RKO (cell line): ENCODE data around the gene OR10A7.
"Not testable (repeated sequence)": the region's sequence is repeated elsewhere in the genome, so short reads cannot be mapped to it uniquely, and the experiment has no call there.

ENCODE experiments used
- DNase-seq: peaks from one replicate; pipeline ENCODE4 v3.0.0-alpha.2; 2016; ENCODE audit warnings: low spot score

OR10A7 gene, protein sequence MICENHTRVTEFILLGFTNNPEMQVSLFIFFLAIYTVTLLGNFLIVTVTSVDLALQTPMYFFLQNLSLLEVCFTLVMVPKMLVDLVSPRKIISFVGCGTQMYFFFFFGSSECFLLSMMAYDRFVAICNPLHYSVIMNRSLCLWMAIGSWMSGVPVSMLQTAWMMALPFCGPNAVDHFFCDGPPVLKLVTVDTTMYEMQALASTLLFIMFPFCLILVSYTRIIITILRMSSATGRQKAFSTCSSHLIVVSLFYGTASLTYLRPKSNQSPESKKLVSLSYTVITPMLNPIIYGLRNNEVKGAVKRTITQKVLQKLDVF

DNA sequence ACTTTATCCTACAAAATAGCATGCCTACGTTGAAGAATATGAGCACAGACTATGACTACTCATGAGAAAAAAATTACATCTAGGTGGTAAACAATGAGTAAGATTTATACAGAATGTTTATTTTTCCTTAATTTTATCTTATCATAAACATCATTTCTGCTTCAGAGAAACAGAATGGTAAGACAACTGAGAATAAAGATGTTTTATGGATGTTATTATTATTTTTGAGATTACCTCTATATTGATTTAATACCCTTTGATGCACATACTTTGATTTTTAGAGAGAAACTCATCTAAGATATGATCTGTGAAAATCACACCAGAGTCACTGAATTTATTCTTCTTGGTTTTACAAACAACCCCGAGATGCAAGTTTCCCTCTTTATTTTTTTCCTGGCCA lies at the start of gene OR10A7:
OR10A7 (plus strand) TSS at position 301 of the 400 bp plus-strand sequence; CDS start at position 301, 0 bp downstream.
- DNase-seq: no peak

DNA sequence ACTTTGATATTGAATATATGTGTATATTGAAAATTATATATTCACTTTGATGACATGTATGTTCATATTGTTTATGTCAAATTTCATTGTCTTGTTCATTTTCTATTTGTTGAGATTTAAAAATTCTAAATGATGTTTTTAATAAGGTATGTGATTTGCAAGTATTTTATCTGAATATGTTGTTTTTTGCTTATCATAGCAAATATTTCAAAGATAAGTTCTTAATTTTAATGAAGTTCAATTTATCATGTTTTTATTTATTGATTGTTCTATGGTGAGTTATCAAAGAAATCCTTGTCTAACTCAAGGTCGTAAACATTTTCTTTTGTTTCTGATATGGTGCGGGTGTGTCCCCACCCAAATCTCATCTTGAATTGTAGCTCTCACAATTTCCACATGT lies 49.4 kb upstream of the OR10A7 start:
- DNase-seq: no peak

DNA sequence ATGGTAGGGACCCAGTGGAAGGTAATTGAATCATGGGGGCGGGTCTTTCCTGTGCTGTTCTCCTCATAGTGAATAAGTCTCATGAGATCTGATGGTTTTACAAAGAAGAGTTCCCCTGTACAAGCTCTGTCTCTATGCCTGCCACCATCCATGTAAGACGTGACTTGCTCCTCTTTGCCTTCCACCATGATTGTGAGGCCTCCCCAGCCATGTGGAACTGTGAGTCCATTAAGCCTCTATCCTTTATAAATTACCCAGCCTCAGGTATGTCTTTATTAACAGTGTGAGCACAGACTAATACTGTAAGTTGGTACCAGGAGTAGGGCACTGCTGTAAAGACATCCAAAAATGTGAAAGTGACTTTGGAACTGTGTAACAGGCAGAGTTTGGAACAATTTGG lies 49.0 kb upstream of the OR10A7 start:
- not testable (repeated sequence) for DNase-seq

DNA sequence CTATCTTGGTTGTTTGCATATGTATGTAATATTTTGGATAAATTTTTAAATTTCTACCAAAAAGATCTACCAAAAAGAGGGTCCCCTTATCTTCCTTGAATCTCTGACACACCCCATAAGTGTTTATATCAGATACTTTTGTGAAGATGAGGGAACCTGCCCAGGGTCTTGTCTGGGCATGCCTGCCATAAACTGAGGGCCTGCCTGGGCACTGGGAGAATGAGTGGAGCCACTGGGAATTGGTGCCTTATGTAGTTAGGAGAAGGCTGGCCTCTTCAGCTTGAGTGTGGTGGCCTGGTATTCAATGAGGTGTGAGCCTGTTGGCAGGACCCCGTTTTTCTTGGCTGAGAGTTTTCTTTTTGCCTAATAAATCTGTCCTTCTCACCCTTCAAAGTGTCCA lies 48.1 kb upstream of the OR10A7 start:
- no peak for DNase-seq

DNA sequence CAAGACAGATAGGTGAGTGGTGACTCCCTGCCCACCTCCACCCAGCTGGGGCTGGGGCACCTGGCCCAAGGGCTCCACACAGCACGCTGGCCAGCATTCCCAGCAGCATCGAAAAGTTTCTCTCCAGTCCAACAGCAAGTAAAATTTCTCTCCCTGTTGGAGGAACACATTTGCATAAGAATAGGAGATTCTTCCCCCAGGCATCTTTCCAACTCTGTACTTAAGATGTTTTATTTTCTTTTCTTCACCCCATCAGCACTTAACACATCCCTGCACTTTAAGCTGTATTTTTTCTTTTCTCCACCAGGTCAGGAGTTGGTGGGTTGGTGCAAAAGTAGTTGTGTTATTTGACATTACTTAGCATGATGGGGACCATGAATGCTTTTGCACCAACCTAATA lies 47.4 kb upstream of the OR10A7 start:
- no peak for DNase-seq

DNA sequence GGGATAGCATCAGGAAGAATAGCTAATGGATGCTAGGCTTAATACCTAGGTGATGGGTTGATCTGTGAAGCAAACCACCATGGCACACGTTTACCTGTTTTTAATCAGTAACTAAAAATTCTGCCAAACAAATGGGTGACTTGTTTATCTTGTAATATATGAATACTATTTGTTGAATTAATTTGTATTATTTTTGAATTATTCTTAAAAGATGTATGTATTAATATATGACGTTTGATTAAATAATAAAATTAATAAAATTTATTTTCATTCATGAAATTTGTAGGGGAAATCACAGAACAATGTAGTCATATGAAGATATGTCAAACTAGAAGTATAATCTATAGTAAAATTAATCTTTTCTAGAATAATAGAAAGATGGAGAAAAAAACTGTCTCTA lies 32.3 kb upstream of the OR10A7 start:
- DNase-seq: no peak

DNA sequence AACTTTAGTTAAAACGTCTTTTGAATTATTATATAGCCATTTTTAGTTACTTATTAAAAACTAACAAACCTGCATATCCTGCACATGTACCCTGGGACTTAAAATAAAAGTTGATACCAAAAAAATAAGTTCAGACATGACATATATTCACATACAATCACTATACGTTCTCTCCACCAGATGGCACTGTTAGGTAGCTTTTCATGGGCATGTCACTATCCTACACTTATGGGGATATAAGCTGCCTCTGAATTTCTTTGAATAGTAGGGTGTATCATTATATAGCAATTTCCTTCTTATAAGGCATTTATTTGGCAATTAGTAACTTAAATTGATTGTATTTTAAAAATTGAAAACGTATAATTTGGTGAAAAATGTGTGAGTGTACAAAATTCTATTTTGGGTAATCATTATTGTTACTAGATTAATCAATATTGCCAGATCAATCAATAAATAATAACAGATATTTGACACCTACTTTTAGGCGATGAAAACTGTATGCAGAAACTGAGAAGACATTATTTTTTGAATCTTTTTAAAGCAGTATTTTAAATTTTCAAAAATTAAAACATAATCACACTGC lies 31.8 kb upstream of the OR10A7 start:
- peak; percentile 83 for DNase-seq

DNA sequence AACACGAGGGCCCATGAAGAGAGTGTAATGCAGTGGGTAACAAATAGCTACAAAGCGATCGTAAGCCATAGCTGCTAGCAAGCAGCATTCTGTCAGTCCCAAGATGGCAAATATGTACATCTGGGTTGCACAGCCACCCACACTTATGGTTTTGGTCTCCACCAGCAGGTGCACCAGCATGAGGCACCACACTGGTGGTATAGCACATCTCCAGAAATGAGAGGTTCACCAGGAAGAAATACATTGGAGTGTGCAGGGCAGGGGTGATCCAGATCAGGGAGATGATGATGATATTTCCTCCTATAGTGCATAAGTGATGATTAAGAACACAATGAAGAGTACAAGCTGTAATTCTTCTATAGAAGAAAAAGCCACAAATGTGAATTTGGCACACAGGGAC lies 26.4 kb upstream of the OR10A7 start:
- no peak for DNase-seq

DNA sequence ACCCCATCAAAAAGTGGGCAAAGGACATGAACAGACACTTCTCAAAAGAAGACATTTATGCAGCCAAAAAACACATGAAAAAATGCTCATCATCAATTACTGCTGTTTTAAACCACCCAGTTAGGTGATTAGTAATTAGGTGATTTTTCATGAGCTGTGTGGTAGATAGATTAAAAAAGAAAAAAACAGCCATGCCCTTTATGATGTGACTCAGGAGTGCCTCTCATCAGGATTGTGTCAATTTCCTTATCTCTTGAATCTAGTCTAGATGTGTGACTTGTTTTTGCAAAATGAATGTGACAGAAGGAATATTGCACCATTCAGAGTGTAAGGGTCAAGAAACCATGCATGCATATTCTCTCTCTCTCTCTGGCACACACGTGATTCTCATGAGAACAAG lies 5.7 kb downstream of the OR10A7 start:
- no peak for DNase-seq

DNA sequence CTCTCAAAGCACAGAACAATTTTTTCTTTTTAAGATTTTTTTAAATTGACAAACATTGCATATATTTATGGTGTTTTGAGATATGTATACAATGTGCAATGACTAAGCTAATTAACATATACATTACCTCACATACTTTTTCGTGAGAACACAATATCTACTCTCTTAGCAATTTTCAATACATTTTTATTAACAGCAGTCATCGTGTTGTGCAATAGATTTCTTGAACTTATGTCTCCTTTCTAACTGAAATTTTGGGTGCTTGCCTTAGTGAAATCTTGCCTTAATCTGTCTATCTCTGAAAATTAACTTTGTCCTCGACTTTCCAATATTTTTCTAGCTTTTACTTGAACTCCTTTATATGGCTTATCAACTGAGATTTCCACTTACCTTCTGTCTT lies 6.8 kb downstream of the OR10A7 start:
- DNase-seq: no peak

DNA sequence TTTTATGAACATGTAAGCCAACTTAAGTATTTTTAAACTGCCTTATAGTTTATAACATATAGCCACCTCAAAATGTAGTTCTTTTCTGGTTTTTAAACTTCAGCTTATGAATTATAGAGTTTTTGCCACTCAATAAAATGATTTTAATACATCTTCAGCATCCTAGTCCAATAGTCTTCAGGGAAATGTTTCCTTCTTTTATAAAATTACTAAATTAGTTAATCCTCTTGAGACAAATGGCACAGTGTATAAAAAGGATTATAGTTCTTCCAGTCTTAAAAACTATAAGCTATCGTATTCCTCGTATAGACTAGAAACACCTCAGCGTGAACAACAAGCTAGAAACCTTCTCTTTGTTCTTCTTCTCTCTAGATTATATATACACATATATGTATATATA lies 23.5 kb downstream of the OR10A7 start, which contains the start of gene OR6C74:
OR6C74 (plus strand) TSS at position 301 of the 400 bp plus-strand sequence. CDS start 2,679 bp downstream, outside the sequence.
- DNase-seq: no peak

DNA sequence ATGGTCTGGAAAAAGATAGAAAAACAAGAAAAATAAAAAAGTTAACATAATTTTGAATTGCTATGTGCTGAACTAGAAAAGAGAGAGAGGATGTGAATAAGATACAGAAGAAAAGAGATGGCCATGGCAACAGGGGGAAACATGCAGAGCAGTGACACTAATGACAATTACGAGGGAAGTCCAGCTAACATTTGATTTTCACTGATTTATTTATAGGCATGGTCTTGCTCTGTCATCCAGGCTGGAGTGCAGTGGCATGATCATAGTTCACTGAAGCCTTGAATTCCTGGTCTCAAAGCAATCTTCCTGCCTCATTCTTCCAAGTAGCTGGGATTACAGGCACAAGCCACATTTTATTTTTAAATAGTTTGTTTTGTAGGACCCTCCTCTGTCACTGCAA lies 25.3 kb downstream of the OR10A7 start:
- DNase-seq: no peak

DNA sequence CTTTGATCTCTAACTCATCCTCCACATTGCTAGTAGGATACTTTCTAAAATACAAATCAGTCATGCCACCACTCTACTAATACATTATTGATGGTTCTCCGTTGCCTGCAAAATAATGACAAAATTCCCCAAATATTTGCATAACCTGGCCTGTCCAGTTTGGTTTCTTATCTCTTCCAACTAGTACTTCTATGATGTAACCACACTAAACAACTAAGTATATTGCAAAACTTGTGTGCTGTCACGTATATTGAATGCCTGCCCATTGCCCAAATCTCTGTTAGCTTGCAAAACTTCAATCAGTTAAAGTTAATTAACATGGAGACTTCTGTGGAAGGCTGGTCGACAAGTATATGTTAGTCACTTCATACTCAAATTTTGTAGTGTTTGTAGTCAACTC lies 30.1 kb downstream of the OR10A7 start:
- peak; percentile 0 for DNase-seq

DNA sequence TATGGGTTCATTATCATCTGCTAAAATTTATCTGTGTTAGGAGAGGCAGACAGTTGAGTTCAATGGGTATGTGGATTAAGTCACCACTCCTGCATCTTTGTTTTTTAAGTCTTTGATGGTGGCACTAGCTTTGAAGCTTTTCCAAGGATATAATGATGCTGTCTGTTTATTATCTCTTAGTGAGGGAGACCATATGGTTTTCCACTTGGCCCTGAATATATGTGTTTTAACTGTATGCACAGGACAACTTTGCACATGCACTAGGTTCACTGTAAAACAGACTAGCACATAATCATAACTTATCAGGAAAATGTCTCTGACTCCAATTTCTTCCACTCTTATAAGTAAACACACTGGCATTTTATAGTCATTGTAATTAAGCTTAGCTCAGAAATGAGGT lies 32.5 kb downstream of the OR10A7 start:
- no peak for DNase-seq

DNA sequence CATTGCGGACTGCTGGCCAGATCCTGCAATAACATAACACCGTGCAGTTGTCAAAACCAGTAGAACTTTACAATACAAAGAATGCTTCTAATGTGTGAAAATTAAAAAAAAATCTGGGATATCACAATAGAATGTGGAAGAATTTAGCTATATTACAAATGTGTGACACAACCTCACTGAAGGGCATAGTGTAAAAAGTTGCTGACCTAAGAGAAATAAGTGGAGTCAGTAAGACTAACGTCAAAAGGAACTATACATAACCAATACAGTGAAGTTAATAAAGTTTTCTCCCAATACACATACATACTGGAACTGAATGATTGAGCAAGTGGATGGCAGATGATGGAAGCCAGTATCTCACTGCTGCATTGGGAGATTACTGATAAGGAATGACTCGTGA lies 36.0 kb downstream of the OR10A7 start:
- no peak for DNase-seq

DNA sequence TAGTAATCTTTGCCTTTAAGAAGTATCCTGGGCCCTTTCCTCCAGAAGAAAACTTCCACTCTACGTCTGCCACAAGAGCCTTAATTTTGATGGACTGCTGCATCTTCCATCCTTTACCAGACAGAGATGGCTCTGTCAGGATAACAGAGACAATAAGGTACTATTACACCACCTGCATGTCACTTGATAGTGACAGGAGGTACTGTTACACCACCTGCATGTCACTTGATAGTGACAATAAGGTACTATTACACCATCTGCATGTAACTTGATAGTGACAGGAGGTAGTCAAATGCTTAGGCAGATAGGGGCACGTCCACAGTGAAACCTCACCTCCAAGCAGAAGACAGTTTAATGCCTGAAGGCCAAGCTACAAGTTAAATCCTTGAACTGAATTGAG lies 37.5 kb downstream of the OR10A7 start:
- DNase-seq: no peak
